Liver (tissue), 2 donors: Measurements from ENCODE around the gene DNMBP.

Experiments used
- CTCF ChIP-seq: fragments of 150-350 bp; IDR thresholded peaks from 2 replicates; pipeline ENCODE4 v1.5.1; 2017; ENCODE audit warnings: improper control_type of control experiment, low read depth, low read length; ENCODE audit not compliant: missing input control
- REST ChIP-seq: IDR thresholded peaks from 2 replicates; pipeline ENCODE4 v1.6.1; 2016; ENCODE audit warnings: antibody characterized with exemption, mild to moderate bottlenecking
- donor health status: healthy.

- TF ChIP-seq REST (no peak), CTCF (no peak)
Measured at GRCh38 chr10:100006243-100006886, 3.4 kb downstream of the DNMBP start.
